Endothelial cell (in vitro differentiated cells): ENCODE measurements around the gene RBBP4. TPM values are rescaled to one million over a fixed set of nuclear protein-coding genes. Genes with fewer than 3 reads are reported as not detected.

Experiments
- DNase-seq: peaks from one replicate; pipeline ENCODE4 v3.0.0; 2021; ENCODE audit warnings: low spot score
- H3K27ac Mint-ChIP-seq: one replicate; pipeline ENCODE4 v1.8.0; 2021; ENCODE audit warnings: mixed read lengths, inconsistent platforms; ENCODE audit not compliant: unreplicated experiment
- H3K27me3 Mint-ChIP-seq: one replicate; pipeline ENCODE4 v1.8.0; 2021; ENCODE audit warnings: mild to moderate bottlenecking, moderate library complexity, mixed read lengths, inconsistent platforms; ENCODE audit not compliant: unreplicated experiment
- H3K36me3 Mint-ChIP-seq: one replicate; pipeline ENCODE4 v1.8.0; 2021; ENCODE audit warnings: mild to moderate bottlenecking, low read depth, mixed read lengths, inconsistent platforms; ENCODE audit not compliant: unreplicated experiment
- H3K4me1 Mint-ChIP-seq: one replicate; pipeline ENCODE4 v1.8.0; 2021; ENCODE audit warnings: mild to moderate bottlenecking, mixed read lengths, inconsistent platforms; ENCODE audit not compliant: unreplicated experiment
- H3K4me3 Mint-ChIP-seq: one replicate; pipeline ENCODE4 v1.8.0; 2021; ENCODE audit warnings: mild to moderate bottlenecking, mixed read lengths, inconsistent platforms; ENCODE audit not compliant: unreplicated experiment
- H3K9me3 Mint-ChIP-seq: one replicate; pipeline ENCODE4 v1.8.0; 2021; ENCODE audit warnings: mixed read lengths, inconsistent platforms; ENCODE audit not compliant: unreplicated experiment
- CTCF ChIP-seq: fragments of 200-600 bp; sonication (generic); IDR thresholded peaks from one replicate; pipeline ENCODE4 v1.5.0; 2021; ENCODE audit warnings: antibody characterized with exemption; ENCODE audit not compliant: unreplicated experiment
- total RNA-seq: library from RNA; stranded (reverse); fragmentation: NEBNext Ultra II Directional; extraction: Animal tissue kit (Norgen Biotek cat#: 25700); gene quantifications from one replicate; pipeline ENCODE4 v1.2.1, GENCODE V29; 2021; ENCODE audit not compliant: unreplicated experiment

RBBP4 gene
- total RNA-seq, 1 donor from 2014 or later, result 280 TPM

GRCh38 chr1:32611859-32612188, 39.2 kb upstream of the RBBP4 start:
- DNase-seq, result no peak
- Mint-ChIP-seq H3K4me3 (peak overlapping the region; percentile 59), H3K27me3 (peaks cover 4% of the 10 kb centered on the region), H3K4me1 (peaks cover 5% of the 10 kb centered on the region), H3K27ac (no peak overlapping the region), H3K36me3 (no peaks in the 10 kb centered on the region), H3K9me3 (no peaks in the 10 kb centered on the region)
- no peak for TF ChIP-seq CTCF

- H3K36me3 Mint-ChIP-seq, result no peaks in the 10 kb centered on the region
- H3K27me3 Mint-ChIP-seq, result peaks cover 4% of the 10 kb centered on the region
- H3K9me3 Mint-ChIP-seq, result no peaks in the 10 kb centered on the region
- peak overlapping the region; percentile 84 for H3K27ac Mint-ChIP-seq
- peak; percentile 90 for DNase-seq
- TF ChIP-seq CTCF, result no peak
- peak overlapping the region; percentile 73 for H3K4me3 Mint-ChIP-seq
- H3K4me1 Mint-ChIP-seq, result peaks cover 5% of the 10 kb centered on the region
Measured at GRCh38 chr1:32612189-32612881, 38.7 kb upstream of the RBBP4 start.

- Mint-ChIP-seq H3K4me1 (peaks cover 5% of the 10 kb centered on the region), H3K27ac (no peak overlapping the region), H3K4me3 (no peak overlapping the region), H3K27me3 (peaks cover 4% of the 10 kb centered on the region), H3K9me3 (no peaks in the 10 kb centered on the region), H3K36me3 (no peaks in the 10 kb centered on the region)
- TF ChIP-seq CTCF, result no peak
- no peak for DNase-seq
Measured at GRCh38 chr1:32613472-32613871, 37.5 kb upstream of the RBBP4 start.

- no peaks in the 10 kb centered on the region for H3K27me3 Mint-ChIP-seq
- no peak overlapping the region for H3K4me3 Mint-ChIP-seq
- H3K36me3 Mint-ChIP-seq, result peaks cover 4% of the 10 kb centered on the region
- H3K4me1 Mint-ChIP-seq, result no peaks in the 10 kb centered on the region
- no peak for DNase-seq
- no peak for TF ChIP-seq CTCF
- no peak overlapping the region for H3K27ac Mint-ChIP-seq
- no peaks in the 10 kb centered on the region for H3K9me3 Mint-ChIP-seq
Measured at GRCh38 chr1:32618673-32619221, 32.3 kb upstream of the RBBP4 start.

- H3K27me3 Mint-ChIP-seq, result no peaks in the 10 kb centered on the region
- TF ChIP-seq CTCF, result no peak
Measured at GRCh38 chr1:32619701-32620485, 31.1 kb upstream of the RBBP4 start.

More at GRCh38 chr1:32619701-32620485, 31.1 kb upstream of the RBBP4 start:
- DNase-seq, result no peak
- H3K27ac Mint-ChIP-seq, result no peak overlapping the region
- H3K9me3 Mint-ChIP-seq, result no peaks in the 10 kb centered on the region
- H3K36me3 Mint-ChIP-seq, result peaks cover 4% of the 10 kb centered on the region
- no peak overlapping the region for H3K4me3 Mint-ChIP-seq
- H3K4me1 Mint-ChIP-seq, result no peaks in the 10 kb centered on the region
